HL-60/S4 treated with phorbol 12-myristate 13-acetate at 8.2 ng/mL for 4 days and 3 days (cell line): Measurements from ENCODE around the gene DAB2.
"Not testable (repeated sequence)": the region's sequence is repeated elsewhere in the genome, so short reads cannot be mapped to it uniquely, and the experiment has no call there.

Experiments used
- in situ Hi-C: fragments of 300-500 bp; cut with MboI; formaldehyde crosslinking; loops from 2 replicates; pipeline ENCODE4 v1.15.0; 2022; ENCODE audit warnings: low sequenced_read_pairs

Gene DAB2

GRCh38 chr5:39422728-39423285 is 2.0 kb downstream of the DAB2 start:
- in situ Hi-C loops = no loop called here

- in situ Hi-C loops = no loop called here
Measured at GRCh38 chr5:39422036-39422606, 2.7 kb downstream of the DAB2 start.

DNA sequence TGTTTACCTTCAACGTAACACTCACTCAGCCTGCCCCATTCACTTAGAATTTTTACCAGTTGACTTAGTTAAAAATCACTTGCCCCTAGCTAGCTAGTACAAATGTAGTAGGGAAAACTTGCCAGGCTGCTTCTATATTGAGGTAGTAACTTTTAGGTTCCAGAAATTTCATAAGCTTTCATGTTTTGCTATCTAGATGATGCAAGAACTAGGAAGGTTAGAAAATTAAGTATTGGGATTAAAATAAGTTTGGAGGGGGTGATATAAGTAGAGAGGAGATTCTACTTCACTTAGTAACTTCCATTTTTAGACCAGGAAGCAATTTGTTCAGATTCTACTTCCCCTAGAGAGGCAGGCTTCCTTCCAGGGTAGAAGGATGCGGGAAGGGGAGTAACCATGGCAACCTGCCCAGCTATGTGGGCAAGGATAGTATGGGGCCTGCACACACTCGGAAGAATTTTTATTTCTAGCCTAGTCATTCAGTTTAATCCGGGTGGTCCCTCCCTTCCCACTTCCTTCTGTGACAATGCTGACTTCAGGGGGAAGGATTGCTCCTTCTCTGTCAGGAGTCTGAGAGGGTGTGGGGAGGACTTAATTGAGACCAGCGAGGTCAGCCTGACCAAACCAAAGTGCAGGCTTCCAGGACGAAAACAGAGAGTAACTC is 4.2 kb downstream of the DAB2 start:
- in situ Hi-C loops = no loop called here

GRCh38 chr5:39419796-39420195 is 5.0 kb downstream of the DAB2 start:
- in situ Hi-C loops = no loop called here

- in situ Hi-C loops = no loop called here
Measured at GRCh38 chr5:39417979-39418378, 6.8 kb downstream of the DAB2 start.

DNA sequence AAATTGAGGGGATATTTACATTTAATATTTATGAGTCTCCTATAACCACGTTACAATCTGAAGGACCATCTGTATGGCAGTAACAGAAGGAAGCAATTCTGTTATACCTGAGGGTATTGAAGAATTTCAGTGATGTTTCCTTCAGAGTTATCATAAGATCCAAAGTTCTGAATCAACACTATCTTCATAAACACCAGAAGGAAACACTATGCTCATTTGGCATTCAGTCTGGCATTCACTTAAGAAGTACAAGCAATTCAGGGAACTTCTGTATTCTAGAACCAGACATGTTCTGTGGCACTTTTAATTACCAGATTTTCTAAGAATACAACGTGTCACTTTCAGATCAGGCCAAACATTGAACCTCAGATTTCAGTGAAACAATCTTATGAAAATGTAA is 9.6 kb downstream of the DAB2 start:
- in situ Hi-C loops = no loop called here

GRCh38 chr5:39414426-39414825 is 10.4 kb downstream of the DAB2 start:
- in situ Hi-C loops = no loop called here

- in situ Hi-C loops = no loop called here
Measured at GRCh38 chr5:39413771-39414170, 11.0 kb downstream of the DAB2 start.

DNA sequence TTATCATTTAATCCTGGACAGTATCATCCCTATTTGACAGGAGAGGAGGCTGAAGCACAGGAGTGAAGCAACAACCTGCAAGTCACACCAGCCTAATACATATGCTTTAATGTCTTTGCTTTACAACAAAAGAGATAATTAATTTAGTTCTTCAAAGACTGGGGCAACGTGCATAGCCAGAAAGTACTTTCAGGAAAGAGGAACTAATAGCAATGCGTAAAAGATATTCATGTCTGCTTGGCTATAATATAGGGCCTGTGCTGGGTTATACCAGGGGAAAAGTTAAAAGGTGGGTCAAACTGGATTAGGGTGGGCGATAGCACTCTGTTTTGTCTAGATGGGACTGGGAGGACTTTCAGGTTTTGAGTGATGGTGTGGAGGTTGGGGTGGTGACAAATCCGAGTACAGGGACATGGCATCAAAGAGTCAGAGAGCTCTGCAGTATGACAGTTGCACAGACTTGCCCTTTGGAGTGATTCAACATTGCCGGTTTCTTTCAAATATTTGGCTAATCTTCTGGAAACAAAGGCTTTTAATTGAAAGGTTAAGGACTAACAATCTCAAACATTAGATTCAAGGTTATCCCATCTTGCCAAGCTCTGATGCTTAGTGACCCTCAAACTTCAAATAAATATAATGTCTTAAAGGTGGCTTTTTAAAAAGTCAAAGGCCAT is 11.9 kb downstream of the DAB2 start:
- in situ Hi-C loops = no loop called here

DNA sequence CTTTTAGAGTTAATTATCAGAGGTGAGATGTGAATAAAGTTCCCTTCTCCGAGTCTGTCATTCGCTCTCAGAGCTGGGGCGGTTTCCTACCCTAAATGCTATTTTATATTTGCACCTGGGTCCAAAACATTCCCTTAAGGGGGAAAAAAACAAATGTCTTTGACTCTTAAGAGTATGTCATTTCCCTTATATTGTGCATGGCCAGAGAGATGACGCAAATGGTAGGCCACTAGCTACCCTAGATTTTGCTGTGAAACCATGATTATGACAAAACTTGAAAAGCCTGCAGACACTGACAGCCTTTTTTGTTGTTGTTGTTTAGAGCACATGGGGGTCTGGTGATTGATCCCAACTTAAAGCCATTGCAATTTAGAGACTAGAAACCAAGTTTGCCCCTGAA is 12.8 kb downstream of the DAB2 start:
- in situ Hi-C loops = no loop called here

DNA sequence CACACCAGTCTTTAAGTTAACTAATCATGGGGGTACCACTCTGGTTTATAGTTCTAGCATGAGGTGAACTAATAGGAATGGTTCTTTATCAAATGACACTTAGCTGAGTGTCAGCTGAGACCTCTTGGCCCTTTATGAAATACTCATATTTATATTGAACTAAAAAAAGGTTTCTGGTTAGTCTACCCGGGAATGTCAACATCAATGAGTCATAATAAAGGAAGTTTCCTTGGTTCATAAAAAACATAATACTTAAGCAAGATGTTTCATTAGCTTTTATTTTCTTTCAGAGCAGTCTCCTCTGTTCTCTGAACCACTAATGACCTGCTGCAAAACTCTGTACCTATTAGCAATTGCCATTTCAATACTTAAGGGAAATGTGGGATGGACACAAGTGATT is 13.7 kb downstream of the DAB2 start:
- in situ Hi-C loops = no loop called here

- in situ Hi-C loops = no loop called here
Measured at GRCh38 chr5:39409033-39409432, 15.7 kb downstream of the DAB2 start.

DNA sequence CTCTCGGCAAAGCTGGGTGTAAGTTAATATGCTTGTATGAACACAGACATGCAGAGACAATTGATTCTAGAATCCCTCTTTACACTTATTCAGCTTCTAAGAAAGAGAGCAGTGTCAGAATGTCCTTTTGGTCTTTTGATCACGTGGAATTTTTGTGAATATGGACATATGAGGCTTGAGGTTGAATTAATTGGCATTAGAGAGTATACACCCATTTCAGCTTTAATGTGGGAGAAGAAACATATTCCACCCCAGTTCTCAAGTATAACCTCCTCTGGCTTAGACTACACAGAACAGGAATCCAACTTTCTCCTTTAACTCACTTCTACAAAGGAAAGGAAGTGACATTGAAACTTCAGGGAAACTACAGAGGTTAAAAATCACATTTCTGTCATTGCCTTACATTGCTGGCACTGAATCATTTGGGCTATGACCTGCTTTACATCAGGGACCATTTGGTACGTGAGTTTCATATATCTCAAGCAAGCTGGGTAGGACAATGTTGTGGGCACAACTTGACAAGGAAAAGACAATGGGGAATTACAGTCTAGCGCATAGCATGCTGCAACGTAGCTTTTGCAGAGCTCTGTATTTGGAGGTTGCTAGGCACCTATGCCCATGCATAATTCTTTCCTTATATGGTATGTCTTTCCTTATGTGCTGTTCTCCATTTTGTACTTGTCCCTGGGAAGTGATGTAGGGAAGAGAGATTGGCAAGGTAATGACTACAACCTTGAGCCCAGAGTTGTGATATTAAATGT is 19.5 kb downstream of the DAB2 start:
- in situ Hi-C loops = no loop called here

DNA sequence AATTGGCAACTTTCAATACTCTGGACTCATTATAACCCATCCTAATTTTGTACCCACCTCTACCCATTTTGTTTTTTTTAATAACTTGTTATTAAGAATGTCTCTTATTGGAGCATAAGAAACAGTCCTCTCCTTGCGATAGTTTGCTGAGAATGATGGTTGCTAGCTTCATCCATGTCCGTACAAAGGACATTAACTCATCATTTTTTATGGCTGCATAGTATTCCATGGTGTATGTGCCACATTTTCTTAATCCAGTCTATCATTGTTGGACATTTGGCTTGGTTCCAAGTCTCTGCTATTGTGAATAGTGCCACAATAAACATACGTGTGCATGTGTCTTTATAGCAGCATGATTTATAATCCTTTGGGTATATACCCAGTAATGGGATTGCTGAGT is 21.0 kb downstream of the DAB2 start:
- in situ Hi-C loops = not testable (repeated sequence)

- in situ Hi-C loops = not testable (repeated sequence)
Measured at GRCh38 chr5:39402140-39402539, 22.6 kb downstream of the DAB2 start.

DNA sequence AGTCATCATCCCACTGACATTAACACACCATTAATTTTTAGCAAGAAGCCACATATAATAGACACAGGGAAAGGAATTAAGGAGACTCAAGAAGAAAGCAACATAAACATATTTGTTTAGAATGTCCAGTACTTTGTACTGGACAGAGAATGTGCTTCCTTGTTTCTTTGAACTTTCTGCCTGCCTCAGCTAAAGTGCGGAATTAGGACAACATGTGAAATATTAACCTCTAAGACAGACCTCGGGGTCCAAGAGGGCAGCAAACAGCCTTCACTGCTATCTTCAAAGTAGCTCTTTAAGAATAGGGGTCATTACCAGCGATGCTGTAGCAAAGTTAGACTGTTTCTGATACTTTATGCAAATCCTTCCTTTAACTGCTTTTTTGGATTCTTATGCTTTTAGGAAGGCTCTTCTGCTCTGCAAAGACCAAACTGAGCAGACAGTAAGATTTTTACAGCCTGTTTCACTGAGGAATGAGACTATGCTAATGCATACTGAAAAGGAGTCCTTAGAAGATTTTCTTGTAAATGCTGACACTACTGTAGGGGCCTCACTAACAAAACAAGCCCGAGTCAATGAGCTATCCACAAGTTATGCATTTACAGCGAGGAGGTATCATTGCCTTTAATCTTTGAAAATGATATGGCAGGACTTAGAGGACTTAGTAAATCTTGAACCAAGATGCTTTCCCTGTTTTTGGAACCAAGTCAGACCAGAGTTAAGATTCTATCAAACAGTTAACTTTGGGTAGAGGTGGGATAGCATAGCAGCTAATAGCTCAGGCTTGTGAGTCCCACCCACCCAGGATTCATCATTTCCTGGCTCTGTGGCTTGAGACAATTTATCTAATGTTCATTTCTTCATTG is 23.8 kb downstream of the DAB2 start:
- in situ Hi-C loops = no loop called here

- in situ Hi-C loops = no loop called here
Measured at GRCh38 chr5:39399135-39400036, 25.4 kb downstream of the DAB2 start.

- in situ Hi-C loops = no loop called here
Measured at GRCh38 chr5:39396843-39397242, 27.9 kb downstream of the DAB2 start.

- in situ Hi-C loops = no loop called here
Measured at GRCh38 chr5:39395521-39395920, 29.3 kb downstream of the DAB2 start.
